A549 (cell line): ENCODE measurements around the gene TBC1D23. TPM values are rescaled to one million over a fixed set of nuclear protein-coding genes. Genes with fewer than 3 reads are reported as not detected.
"Not testable (repeated sequence)": the region's sequence is repeated elsewhere in the genome, so short reads cannot be mapped to it uniquely, and the experiment has no call there.

Experiments used
- ATAC-seq, 2 experiments: fragments of 200-7000 bp in 1 of 2; fragments of >200 bp in 1 of 2; cut with Nextera tagmentation in 1 of 2; cut with Tn5 transposase in 1 of 2; 3 replicates each; pipeline versions ENCODE4 v1.8.0 to v1.9.1; 2018 to 2020; ENCODE audit warnings: mild to moderate bottlenecking in 1 of 2, moderate library complexity in 1 of 2
- CTCF ChIA-PET: fragments of 300-600 bp; sonication (Branson Sonifier 250); formaldehyde crosslinking; extraction: SDS; loops from one replicate; lab custom pipeline; 2021; ENCODE audit warnings: antibody characterized with exemption, inconsistent platforms; lab: Yijun Ruan, JAX
- POLR2A ChIA-PET: fragments of 350-600 bp; formaldehyde crosslinking; extraction: SDS; loops from one replicate; lab custom pipeline; 2021; ENCODE audit warnings: antibody characterized with exemption, inconsistent platforms; lab: Yijun Ruan, JAX
- DNase-seq, 2 experiments: peaks; one replicate each; pipeline versions ENCODE4 v3.0.0 to v3.0.0-alpha.2; 2011 to 2016; ENCODE audit warnings: low read depth in 1 of 2, low spot score in 1 of 2
- FAIRE-seq: peaks from 2 replicates; lab custom pipeline; 2011; peaks lifted over from hg19 to GRCh38; lab: Jason Lieb, UNC
- H3K27ac ChIP-seq, 2 experiments: fragments of >200 bp; sonication (Bioruptor Twin); formaldehyde crosslinking; 3 replicates each; pipeline ENCODE4 v1.5.1; 2016 to 2017
- H3K4me1 ChIP-seq: fragments of >200 bp; sonication (Bioruptor Twin); formaldehyde crosslinking; 3 replicates; pipeline ENCODE4 v1.6.1; 2016
- H3K4me2 ChIP-seq: fragments of >200 bp; sonication (Bioruptor Twin); formaldehyde crosslinking; 3 replicates; pipeline ENCODE4 v1.6.1; 2016
- H3K4me3 ChIP-seq: fragments of >200 bp; sonication (Bioruptor Twin); formaldehyde crosslinking; 3 replicates; pipeline ENCODE4 v1.5.1; 2016
- H3K9me3 ChIP-seq: fragments of >200 bp; sonication (Bioruptor Twin); formaldehyde crosslinking; 3 replicates; pipeline ENCODE4 v1.6.1; 2016
- CBX8 ChIP-seq: fragments of 200-600 bp; sonication (generic); IDR thresholded peaks from 2 replicates; pipeline ENCODE4 v1.6.1; 2016
- EHF ChIP-seq: fragments of 250-450 bp; sonication (Bioruptor Pico); IDR thresholded peaks from 2 replicates; pipeline ENCODE4 v1.5.0; 2020; ENCODE audit warnings: mild to moderate bottlenecking
- FOSB ChIP-seq: fragments of 250-450 bp; sonication (Bioruptor Pico); IDR thresholded peaks from 2 replicates; pipeline ENCODE4 v1.5.0; 2020; ENCODE audit warnings: mild to moderate bottlenecking, moderate library complexity
- GATA3 ChIP-seq: IDR thresholded peaks from 2 replicates; pipeline ENCODE4 v1.6.1; 2012; ENCODE audit warnings: borderline replicate concordance
- HEYL ChIP-seq: fragments of 250-450 bp; sonication (Bioruptor Pico); IDR thresholded peaks from 2 replicates; pipeline ENCODE4 v1.8.0; 2021; ENCODE audit warnings: mild to moderate bottlenecking, moderate library complexity
- HOXA7 ChIP-seq: fragments of 250-450 bp; sonication (Bioruptor Pico); IDR thresholded peaks from 2 replicates; pipeline ENCODE4 v1.5.0; 2020; ENCODE audit warnings: mild to moderate bottlenecking, moderate library complexity
- HOXB5 ChIP-seq: fragments of 250-450 bp; sonication (Bioruptor Pico); IDR thresholded peaks from 2 replicates; pipeline ENCODE4 v1.5.0; 2020; ENCODE audit warnings: mild to moderate bottlenecking, moderate library complexity
- MAZ ChIP-seq: fragments of 150-350 bp; IDR thresholded peaks from 2 replicates; pipeline ENCODE4 v1.6.1; 2014; ENCODE audit warnings: antibody characterized with exemption, low read depth, low read length, borderline replicate concordance
- MYC ChIP-seq: IDR thresholded peaks from 2 replicates; pipeline ENCODE4 v1.6.1; 2012; ENCODE audit warnings: mild to moderate bottlenecking, inconsistent platforms, low read length, improper control_type of control experiment, borderline replicate concordance
- NFE2L2 ChIP-seq: fragments of 150-350 bp; conservative IDR thresholded peaks from 2 replicates; pipeline ENCODE4 v1.6.1; 2014; ENCODE audit warnings: low read length
- NPAS2 ChIP-seq: fragments of 250-450 bp; sonication (Bioruptor Pico); IDR thresholded peaks from 2 replicates; pipeline ENCODE4 v1.8.0; 2022; ENCODE audit warnings: mild to moderate bottlenecking, moderate library complexity, borderline replicate concordance
- NR3C1 ChIP-seq: fragments of >200 bp; sonication (Bioruptor Twin); formaldehyde crosslinking; IDR thresholded peaks from 3 replicates; pipeline ENCODE4 v1.6.1; 2017
- REST ChIP-seq: fragments of 200-600 bp; sonication (generic); IDR thresholded peaks from 2 replicates; pipeline ENCODE4 v1.6.1; 2016; ENCODE audit warnings: antibody characterized with exemption, mild to moderate bottlenecking, moderate library complexity
- RFX5 ChIP-seq: fragments of 450-650 bp; IDR thresholded peaks from 2 replicates; pipeline ENCODE4 v1.7.1; 2014; ENCODE audit warnings: antibody characterized with exemption, mild to moderate bottlenecking, moderate library complexity
- SREBF2 ChIP-seq: fragments of 450-650 bp; IDR thresholded peaks from 2 replicates; pipeline ENCODE4 v1.6.1; 2014; ENCODE audit warnings: mild to moderate bottlenecking, moderate library complexity
- ZFP36 ChIP-seq: fragments of 450-650 bp; IDR thresholded peaks from 2 replicates; pipeline ENCODE4 v1.6.1; 2014; ENCODE audit warnings: borderline replicate concordance; ENCODE audit not compliant: partially characterized antibody
- ZNF302 ChIP-seq: fragments of 250-450 bp; sonication (Bioruptor Pico); IDR thresholded peaks from 2 replicates; pipeline ENCODE4 v1.9.0; 2021; ENCODE audit warnings: inconsistent platforms, mild to moderate bottlenecking, moderate library complexity
- WGBS: methylation state at CpG from one replicate; pipeline ENCODE4 v1.1.6; 2017; ENCODE audit errors: missing lambda C conversion rate; 5-methylcytosine and 5-hydroxymethylcytosine counted together
- polyA plus RNA-seq, 4 experiments: library from polyadenylated mRNA; depleted of rRNA in 3 of 4; stranded (reverse); fragments of >200 nt; fragmentation: RNase III in 1 of 4; extraction: RNeasy Plus Mini Kit Qiagen cat#74134 plus additional on column Dnase treatment in 1 of 4; gene quantifications; 2 replicates in 3 of 4; 3 replicates in 1 of 4; pipeline ENCODE4 v1.2.3, GENCODE V29; 2011 to 2017
- TF ChIP-seq, protein P1 (sequence below): IDR thresholded peaks from 2 replicates; pipeline ENCODE4 v1.6.1; 2012; ENCODE audit warnings: low read depth, borderline replicate concordance

The TBC1D23 gene
- polyA plus RNA-seq, 2 of the 4 experiments (the other 2 are of a cell fraction) = 14.5 to 29.4 TPM

GRCh38 chr3:100339786-100340185 is 79.0 kb downstream of the TBC1D23 start (continued):
- TF ChIP-seq NPAS2 = no peak

DNA sequence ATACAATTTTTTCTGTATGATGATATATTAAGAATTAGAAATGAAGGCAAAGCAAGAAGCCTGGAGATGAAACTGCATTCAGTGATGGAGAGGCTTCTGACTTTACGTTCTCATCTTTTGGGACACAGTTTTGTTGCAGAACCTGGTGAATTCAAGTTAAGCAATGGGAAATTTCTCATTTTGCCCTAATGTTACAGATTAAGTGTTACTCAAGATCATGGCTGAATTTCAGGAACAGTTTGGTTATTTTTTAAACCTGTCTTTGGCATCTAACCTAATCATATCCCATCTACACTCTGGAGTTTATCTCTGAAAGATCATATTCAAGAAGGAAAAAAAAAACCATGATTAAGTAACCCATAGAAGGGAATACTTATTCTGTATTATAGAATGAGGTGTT is 79.7 kb downstream of the TBC1D23 start:
- H3K4me1 ChIP-seq = peaks cover 4% of the 10 kb centered on the region; the same call in 2 of the 3 replicates
- H3K9me3 ChIP-seq = 0 out of 3 replicates have a peak, but pooled peaks cover 3% of the 10 kb centered on the region
- no peak overlapping the region for H3K27ac ChIP-seq
- ATAC-seq (no peak), DNase-seq (no peak), FAIRE-seq (no peak)
- TF ChIP-seq NFE2L2 (no peak), MYC (no peak), RFX5 (no peak), HOXA7 (no peak), HOXB5 (CRISPR knock-in tag) (no peak), NR3C1 (no peak), ZNF302 (CRISPR knock-in tag) (no peak), FOSB (no peak), NPAS2 (no peak), HEYL (no peak), REST (no peak), ZFP36 (no peak), EHF (CRISPR knock-in tag) (no peak), MAZ (no peak), GATA3 (no peak)
- TF ChIP-seq, protein P1, sequence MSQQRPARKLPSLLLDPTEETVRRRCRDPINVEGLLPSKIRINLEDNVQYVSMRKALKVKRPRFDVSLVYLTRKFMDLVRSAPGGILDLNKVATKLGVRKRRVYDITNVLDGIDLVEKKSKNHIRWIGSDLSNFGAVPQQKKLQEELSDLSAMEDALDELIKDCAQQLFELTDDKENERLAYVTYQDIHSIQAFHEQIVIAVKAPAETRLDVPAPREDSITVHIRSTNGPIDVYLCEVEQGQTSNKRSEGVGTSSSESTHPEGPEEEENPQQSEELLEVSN = no peak
- POLR2A ChIA-PET = no interaction called here
- H3K4me3 ChIP-seq = no peak overlapping the region
- CTCF ChIA-PET = no interaction called here
- WGBS = 100% methylated on average over 1 of the region's 1 CpG
- H3K4me2 ChIP-seq = no peak overlapping the region

DNA sequence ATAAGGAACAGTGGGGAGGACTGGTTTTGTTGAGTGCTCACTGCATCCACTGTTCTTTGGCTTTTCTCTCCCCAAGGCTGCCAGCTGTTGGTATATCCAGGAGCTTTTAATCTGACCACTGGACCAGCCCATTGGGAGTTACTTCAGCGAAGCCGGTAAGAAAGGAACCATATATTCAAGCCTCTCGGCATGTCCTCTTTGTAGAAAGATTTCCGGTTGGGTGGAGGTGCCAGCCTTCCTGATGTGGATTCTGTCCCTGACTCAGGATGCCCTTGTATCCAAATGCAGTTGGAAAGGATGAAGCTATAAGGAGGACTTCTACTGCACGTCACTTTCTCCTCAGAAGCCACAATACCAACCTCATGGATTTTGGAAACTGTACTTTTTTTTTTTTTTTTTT is 87.9 kb downstream of the TBC1D23 start:
- H3K4me1 ChIP-seq = no peaks in the 10 kb centered on the region
- TF ChIP-seq SREBF2 (no peak), CBX8 (no peak), HOXA7 (no peak)
- no peaks in the 10 kb centered on the region; the same call in 2 of the 3 replicates for H3K9me3 ChIP-seq
- no peak for FAIRE-seq
- no peak overlapping the region for H3K4me3 ChIP-seq
- no peak for ATAC-seq
- WGBS = 82% methylated on average over 5 of the region's 5 CpGs
- ChIA-PET POLR2A (interaction anchor here (0.6 kb wide), 1 partner anchor 20 kb away, joined by 3 read pairs; no protein-coding TSS in a partner anchor), CTCF (interaction anchor here (0.9 to 1.6 kb wide), 2 partner anchors 11 to 33 kb away, joined by 3 to 4 read pairs; no protein-coding TSS in a partner anchor)
- H3K27ac ChIP-seq = no peak overlapping the region
- no peak overlapping the region for H3K4me2 ChIP-seq
- no peak for DNase-seq

DNA sequence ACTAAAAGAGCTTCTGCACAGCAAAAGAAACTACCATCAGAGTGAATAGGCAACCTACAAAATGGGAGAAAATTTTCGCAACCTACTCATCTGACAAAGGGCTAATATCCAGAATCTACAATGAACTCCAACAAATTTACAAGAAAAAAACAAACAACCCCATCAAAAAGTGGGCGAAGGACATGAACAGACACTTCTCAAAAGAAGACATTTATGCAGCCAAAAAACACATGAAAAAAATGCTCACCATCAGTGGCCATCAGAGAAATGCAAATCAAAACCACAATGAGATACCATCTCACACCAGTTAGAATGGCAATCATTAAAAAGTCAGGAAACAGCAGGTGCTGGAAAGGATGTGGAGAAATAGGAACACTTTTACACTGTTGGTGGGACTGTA is 91.0 kb downstream of the TBC1D23 start:
- H3K4me2 ChIP-seq, H3K27ac ChIP-seq, ATAC-seq, CTCF ChIA-PET, FAIRE-seq, H3K4me3 ChIP-seq, H3K9me3 ChIP-seq, POLR2A ChIA-PET, H3K4me1 ChIP-seq, DNase-seq: not testable (repeated sequence)
- WGBS = 85% methylated on average over 2 of the region's 2 CpGs
